ENCODE results near the gene FRMD8.

FRMD8 gene

GRCh38 chr11:65426839-65427690 lies 40.6 kb downstream of the FRMD8 start:
- no peak for DNase-seq

GRCh38 chr11:65427691-65428577 lies 41.5 kb downstream of the FRMD8 start:
- DNase-seq: no peak

GRCh38 chr11:65428578-65429067 lies 42.2 kb downstream of the FRMD8 start:
- no peak for DNase-seq

GRCh38 chr11:65429068-65429681 lies 42.7 kb downstream of the FRMD8 start:
- DNase-seq: no peak

GRCh38 chr11:65429724-65430405 lies 43.4 kb downstream of the FRMD8 start:
- DNase-seq: no peak

GRCh38 chr11:65430406-65431217 lies 44.2 kb downstream of the FRMD8 start:
- no peak for DNase-seq

- no peak for DNase-seq
These were observed 45.1 kb downstream of the FRMD8 start for GRCh38 chr11:65431451-65432099.

- no peak for DNase-seq
These were observed 45.7 kb downstream of the FRMD8 start for GRCh38 chr11:65432100-65432650.

- peak; percentile 34 for DNase-seq
These were observed 46.5 kb downstream of the FRMD8 start for GRCh38 chr11:65432686-65433582.

GRCh38 chr11:65433657-65434056 lies 47.2 kb downstream of the FRMD8 start:
- DNase-seq: no peak

- no peak for DNase-seq
These were observed 47.7 kb downstream of the FRMD8 start for GRCh38 chr11:65434057-65434666.

GRCh38 chr11:65434667-65435410 lies 48.4 kb downstream of the FRMD8 start:
- peak; percentile 59 for DNase-seq

GRCh38 chr11:65435411-65435931 lies 49.0 kb downstream of the FRMD8 start:
- DNase-seq: no peak

GRCh38 chr11:65435981-65436411 lies 49.6 kb downstream of the FRMD8 start:
- DNase-seq: no peak

- no peak for DNase-seq
These were observed 50.1 kb downstream of the FRMD8 start for GRCh38 chr11:65436412-65437032.

GRCh38 chr11:65437436-65438227 lies 51.2 kb downstream of the FRMD8 start:
- no peak for DNase-seq
